Glutamatergic neuron (in vitro differentiated cells): ENCODE data around the gene COBL. TPM values are rescaled to one million over a fixed set of nuclear protein-coding genes. Genes with fewer than 3 reads are reported as not detected.

Source experiments
- DNase-seq: peaks from one replicate; pipeline ENCODE4 v3.0.0; 2022
- H3K27ac Mint-ChIP-seq: one replicate; pipeline ENCODE4 v1.8.0; 2020; ENCODE audit warnings: mild to moderate bottlenecking, mixed read lengths, inconsistent platforms; ENCODE audit not compliant: unreplicated experiment
- H3K27me3 Mint-ChIP-seq: one replicate; pipeline ENCODE4 v1.8.0; 2020; ENCODE audit warnings: mild to moderate bottlenecking, moderate library complexity, mixed read lengths, inconsistent platforms; ENCODE audit not compliant: unreplicated experiment
- H3K36me3 Mint-ChIP-seq: one replicate; pipeline ENCODE4 v1.8.0; 2020; ENCODE audit warnings: mild to moderate bottlenecking, mixed read lengths, inconsistent platforms; ENCODE audit not compliant: unreplicated experiment
- H3K4me1 Mint-ChIP-seq: one replicate; pipeline ENCODE4 v1.8.0; 2020; ENCODE audit warnings: mild to moderate bottlenecking, low read depth, mixed read lengths, inconsistent platforms; ENCODE audit not compliant: unreplicated experiment
- H3K4me3 Mint-ChIP-seq: one replicate; pipeline ENCODE4 v1.8.0; 2020; ENCODE audit warnings: mild to moderate bottlenecking, mixed read lengths, inconsistent platforms; ENCODE audit not compliant: unreplicated experiment
- H3K9me3 Mint-ChIP-seq: one replicate; pipeline ENCODE4 v1.8.0; 2020; ENCODE audit warnings: mild to moderate bottlenecking, moderate library complexity, mixed read lengths, inconsistent platforms; ENCODE audit not compliant: unreplicated experiment
- total RNA-seq: library from RNA; stranded (reverse); fragmentation: NEBNext Ultra II Directional; extraction: Animal tissue kit (Norgen Biotek cat#: 25700); gene quantifications from one replicate; pipeline ENCODE4 v1.2.1, GENCODE V29; 2021; ENCODE audit not compliant: unreplicated experiment
- TF ChIP-seq, protein P1 (sequence below): fragments of 200-600 bp; sonication (generic); IDR thresholded peaks from one replicate; pipeline ENCODE4 v1.5.0; 2021; ENCODE audit not compliant: partially characterized antibody, unreplicated experiment

Gene COBL
- total RNA-seq, 1 donor from 2014 or later, result 3.3 TPM

DNA sequence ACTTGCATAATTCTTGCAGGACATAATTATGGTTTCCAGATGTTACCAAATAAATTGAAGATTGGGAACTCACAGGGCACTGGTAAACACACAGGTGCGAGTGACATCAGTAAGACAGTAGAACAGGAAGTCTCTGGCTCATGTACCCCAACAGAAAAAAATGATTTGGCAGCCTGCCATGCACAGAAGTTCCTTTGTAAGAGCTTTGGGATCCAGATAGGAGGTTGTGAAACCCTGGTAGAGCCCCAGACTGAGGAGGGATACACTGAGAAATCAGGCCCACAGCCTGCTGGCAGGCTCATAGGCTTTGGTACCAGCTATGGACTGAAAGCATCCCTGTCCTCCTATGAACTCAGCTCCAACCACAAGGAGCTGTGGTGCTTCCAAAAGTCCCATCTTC lies 118.0 kb downstream of the COBL start:
- Mint-ChIP-seq H3K36me3 (peaks cover 12% of the 10 kb centered on the region), H3K27me3 (peaks cover 1% of the 10 kb centered on the region), H3K4me1 (no peaks in the 10 kb centered on the region), H3K27ac (no peak overlapping the region), H3K9me3 (no peaks in the 10 kb centered on the region), H3K4me3 (no peak overlapping the region)
- DNase-seq, result no peak
- TF ChIP-seq, protein P1, sequence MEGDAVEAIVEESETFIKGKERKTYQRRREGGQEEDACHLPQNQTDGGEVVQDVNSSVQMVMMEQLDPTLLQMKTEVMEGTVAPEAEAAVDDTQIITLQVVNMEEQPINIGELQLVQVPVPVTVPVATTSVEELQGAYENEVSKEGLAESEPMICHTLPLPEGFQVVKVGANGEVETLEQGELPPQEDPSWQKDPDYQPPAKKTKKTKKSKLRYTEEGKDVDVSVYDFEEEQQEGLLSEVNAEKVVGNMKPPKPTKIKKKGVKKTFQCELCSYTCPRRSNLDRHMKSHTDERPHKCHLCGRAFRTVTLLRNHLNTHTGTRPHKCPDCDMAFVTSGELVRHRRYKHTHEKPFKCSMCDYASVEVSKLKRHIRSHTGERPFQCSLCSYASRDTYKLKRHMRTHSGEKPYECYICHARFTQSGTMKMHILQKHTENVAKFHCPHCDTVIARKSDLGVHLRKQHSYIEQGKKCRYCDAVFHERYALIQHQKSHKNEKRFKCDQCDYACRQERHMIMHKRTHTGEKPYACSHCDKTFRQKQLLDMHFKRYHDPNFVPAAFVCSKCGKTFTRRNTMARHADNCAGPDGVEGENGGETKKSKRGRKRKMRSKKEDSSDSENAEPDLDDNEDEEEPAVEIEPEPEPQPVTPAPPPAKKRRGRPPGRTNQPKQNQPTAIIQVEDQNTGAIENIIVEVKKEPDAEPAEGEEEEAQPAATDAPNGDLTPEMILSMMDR, result no peak

DNA sequence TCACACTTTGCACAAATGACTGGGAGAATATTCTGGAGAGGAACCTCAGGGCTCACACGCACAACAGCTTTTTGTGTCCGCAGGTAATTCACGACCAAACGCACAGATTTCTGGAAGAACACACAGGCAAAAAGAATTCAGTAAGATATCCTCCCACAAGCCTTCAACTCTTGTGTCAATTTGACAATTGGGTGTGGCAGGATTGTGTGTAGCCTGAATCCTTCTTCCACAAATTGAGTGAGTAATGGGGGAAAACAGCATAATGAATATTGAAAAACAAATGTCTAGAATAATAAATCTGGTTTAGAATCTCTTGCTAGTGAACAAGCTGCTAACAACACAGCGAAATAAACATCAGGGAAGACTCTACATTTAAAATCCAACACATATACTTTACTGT lies 125.6 kb downstream of the COBL start:
- peak overlapping the region; percentile 16 for H3K27ac Mint-ChIP-seq
- H3K9me3 Mint-ChIP-seq, result peaks cover 7% of the 10 kb centered on the region
- no peak for DNase-seq
- peaks cover 9% of the 10 kb centered on the region for H3K27me3 Mint-ChIP-seq
- H3K4me3 Mint-ChIP-seq, result no peak overlapping the region
- peaks cover 16% of the 10 kb centered on the region for H3K4me1 Mint-ChIP-seq
- no peaks in the 10 kb centered on the region for H3K36me3 Mint-ChIP-seq
- TF ChIP-seq, protein P1, result no peak

GRCh38 chr7:51189777-51190176 lies 126.8 kb downstream of the COBL start:
- H3K27me3 Mint-ChIP-seq, result peaks cover 7% of the 10 kb centered on the region
- no peak overlapping the region for H3K4me3 Mint-ChIP-seq
- H3K4me1 Mint-ChIP-seq, result peaks cover 16% of the 10 kb centered on the region
- H3K27ac Mint-ChIP-seq, result no peak overlapping the region
- TF ChIP-seq, protein P1, result no peak
- H3K36me3 Mint-ChIP-seq, result no peaks in the 10 kb centered on the region
- H3K9me3 Mint-ChIP-seq, result peaks cover 7% of the 10 kb centered on the region
- no peak for DNase-seq

DNA sequence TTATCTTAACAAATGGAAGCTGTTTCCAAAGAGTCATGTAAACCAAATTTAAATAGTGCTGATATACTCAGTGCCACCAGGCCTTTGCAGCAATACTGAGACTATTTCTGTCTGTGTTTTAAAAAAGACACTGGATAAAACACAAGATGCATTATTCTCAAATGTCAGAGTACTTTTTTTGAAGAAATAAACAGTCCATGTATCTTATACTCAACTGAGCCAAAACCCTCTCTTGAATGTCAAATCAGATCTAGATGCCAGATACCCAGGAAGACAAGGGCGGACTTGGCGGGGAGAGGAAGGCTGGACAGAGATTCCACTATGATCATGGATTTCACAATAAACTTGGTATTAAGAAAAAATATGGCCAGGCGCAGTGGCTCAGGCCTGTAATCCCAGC lies 127.6 kb downstream of the COBL start:
- no peak overlapping the region for H3K27ac Mint-ChIP-seq
- no peak overlapping the region for H3K4me3 Mint-ChIP-seq
- H3K27me3 Mint-ChIP-seq, result peaks cover 7% of the 10 kb centered on the region
- H3K36me3 Mint-ChIP-seq, result no peaks in the 10 kb centered on the region
- H3K4me1 Mint-ChIP-seq, result peaks cover 16% of the 10 kb centered on the region
- peaks cover 7% of the 10 kb centered on the region for H3K9me3 Mint-ChIP-seq
- TF ChIP-seq, protein P1, result no peak
- DNase-seq, result no peak

DNA sequence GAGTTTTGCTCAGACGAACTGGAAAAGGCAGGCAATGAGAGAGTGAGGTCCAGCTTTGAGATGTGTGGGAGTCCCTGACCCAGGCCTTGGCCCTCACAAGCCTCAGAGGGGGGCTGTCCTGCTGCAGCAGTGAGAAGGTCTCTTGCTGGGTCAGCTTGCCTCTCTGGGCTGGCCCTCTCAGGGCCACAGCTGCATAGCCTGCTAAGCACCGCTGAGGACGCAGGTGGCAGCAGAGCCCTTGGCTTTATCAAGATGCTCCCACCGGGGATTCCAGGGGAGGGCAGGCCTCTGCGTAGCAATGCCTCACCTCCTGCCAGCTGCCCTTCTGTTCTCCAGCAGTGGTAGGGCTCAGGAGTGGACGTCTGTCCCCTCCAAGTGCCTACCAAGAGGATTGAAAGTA lies 128.7 kb downstream of the COBL start:
- TF ChIP-seq, protein P1, result peak; percentile 16
- H3K27ac Mint-ChIP-seq, result peak overlapping the region; percentile 83
- peaks cover 16% of the 10 kb centered on the region for H3K4me1 Mint-ChIP-seq
- H3K4me3 Mint-ChIP-seq, result peak overlapping the region; percentile 34
- peaks cover 7% of the 10 kb centered on the region for H3K9me3 Mint-ChIP-seq
- peaks cover 7% of the 10 kb centered on the region for H3K27me3 Mint-ChIP-seq
- peak; percentile 86 for DNase-seq
- H3K36me3 Mint-ChIP-seq, result no peaks in the 10 kb centered on the region
